ENCODE results near the gene OR2Z1.

OR2Z1 gene

DNA sequence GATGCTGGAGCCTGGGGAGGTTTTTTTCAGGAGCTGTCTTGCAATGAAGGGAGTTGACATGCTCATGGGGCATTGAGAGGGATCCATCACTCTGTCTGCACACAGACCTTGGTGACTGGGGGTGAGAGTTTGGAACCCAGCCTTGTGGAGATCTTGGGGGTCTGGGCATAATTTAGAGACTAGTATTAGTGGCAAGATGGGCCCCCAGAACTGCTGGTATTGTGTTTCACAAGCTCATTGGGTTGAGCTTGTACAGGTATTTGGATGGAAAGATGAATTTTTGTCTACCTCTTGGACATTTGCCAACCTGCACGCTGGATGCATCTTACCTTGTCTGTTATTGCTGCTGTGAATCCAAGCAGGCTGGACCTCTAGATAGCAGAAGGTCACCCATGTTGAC is at the start of gene OR2Z1:
Gene OR2Z1 (plus strand): TSS at position 301 of the 400 bp plus-strand sequence. CDS start 9,395 bp downstream, outside the sequence.
- Histone ChIP-seq H3K27me3 (replicated peaks) (no peaks in the 10 kb centered on the region), H3K36me3 (replicated peaks) (no peaks in the 10 kb centered on the region), H3K27ac (no peak within 1 kb of the TSS), H3K4me3 (ENCODE audit: low read depth, low read length) (no peak within 1 kb of the TSS)
- in situ Hi-C loops (cut with HindIII; ENCODE audit: low pct_ligation_motif_present, low sequenced_read_pairs) = no loop called here
- no peak for TF ChIP-seq CTCF (IDR thresholded peaks at IDR 0.05; ENCODE audit: low read depth, low read length, missing control alignments)
- DNase-seq = no peak

GRCh38 chr19:8673276-8673891 is 48.0 kb upstream of the OR2Z1 start:
- Histone ChIP-seq H3K36me3 (replicated peaks) (no peaks in the 10 kb centered on the region), H3K4me3 (ENCODE audit: low read depth, low read length) (no peak overlapping the region), H3K27me3 (replicated peaks) (no peaks in the 10 kb centered on the region), H3K27ac (no peak overlapping the region)
- TF ChIP-seq CTCF (IDR thresholded peaks at IDR 0.05; ENCODE audit: low read depth, low read length, missing control alignments) = no peak
- no peak for DNase-seq
- in situ Hi-C loops (cut with HindIII; ENCODE audit: low pct_ligation_motif_present, low sequenced_read_pairs) = no loop called here

GRCh38 chr19:8675066-8675465 is 46.4 kb upstream of the OR2Z1 start:
- Histone ChIP-seq H3K4me3 (ENCODE audit: low read depth, low read length) (no peak overlapping the region), H3K27me3 (replicated peaks) (no peaks in the 10 kb centered on the region), H3K27ac (no peak overlapping the region), H3K36me3 (replicated peaks) (no peaks in the 10 kb centered on the region)
- no peak for TF ChIP-seq CTCF (IDR thresholded peaks at IDR 0.05; ENCODE audit: low read depth, low read length, missing control alignments)
- no peak for DNase-seq
- in situ Hi-C loops (cut with HindIII; ENCODE audit: low pct_ligation_motif_present, low sequenced_read_pairs) = no loop called here

DNA sequence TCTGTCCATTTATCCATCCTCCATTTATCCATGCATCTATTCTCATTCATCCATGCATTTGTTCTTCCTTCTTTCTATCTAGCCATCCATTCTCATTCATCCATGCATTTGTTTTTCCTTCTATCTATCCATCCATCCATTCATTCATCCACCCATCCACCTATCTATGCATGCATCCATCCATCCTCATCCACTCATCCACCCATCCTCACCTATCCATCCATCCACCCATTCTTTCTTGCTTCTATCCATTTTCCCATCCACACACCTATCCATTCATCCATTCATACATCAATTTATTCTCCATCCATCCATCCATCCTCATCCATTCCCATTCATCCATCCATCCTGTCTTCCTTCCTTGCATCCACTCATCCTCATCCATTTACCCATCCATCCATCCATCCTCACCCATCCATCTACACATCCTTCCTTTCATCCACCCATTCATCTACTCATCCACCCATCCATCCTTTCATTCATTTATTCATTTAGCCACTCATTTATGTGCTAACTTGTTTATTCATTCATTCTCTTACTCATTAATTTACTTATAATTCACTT is 43.1 kb upstream of the OR2Z1 start:
- in situ Hi-C loops (cut with HindIII; ENCODE audit: low pct_ligation_motif_present, low sequenced_read_pairs) = no loop called here
- TF ChIP-seq CTCF (IDR thresholded peaks at IDR 0.05; ENCODE audit: low read depth, low read length, missing control alignments) = no peak
- Histone ChIP-seq H3K27ac (no peak overlapping the region), H3K4me3 (ENCODE audit: low read depth, low read length) (no peak overlapping the region), H3K27me3 (replicated peaks) (no peaks in the 10 kb centered on the region), H3K36me3 (replicated peaks) (no peaks in the 10 kb centered on the region)
- no peak for DNase-seq

GRCh38 chr19:8680676-8681344 is 40.6 kb upstream of the OR2Z1 start:
- in situ Hi-C loops (cut with HindIII; ENCODE audit: low pct_ligation_motif_present, low sequenced_read_pairs) = no loop called here
- TF ChIP-seq CTCF (IDR thresholded peaks at IDR 0.05; ENCODE audit: low read depth, low read length, missing control alignments) = no peak
- no peaks in the 10 kb centered on the region for H3K27me3 ChIP-seq (replicated peaks)

More at GRCh38 chr19:8680676-8681344, 40.6 kb upstream of the OR2Z1 start:
- no peaks in the 10 kb centered on the region for H3K36me3 ChIP-seq (replicated peaks)
- no peak for DNase-seq
- H3K27ac ChIP-seq = no peak overlapping the region
- no peak overlapping the region for H3K4me3 ChIP-seq (ENCODE audit: low read depth, low read length)

All from brain microvascular endothelial cell (primary cell).